Hematopoietic multipotent progenitor cell treated with erythropoietin and hydrocortisone succinate and interleukin-3 and kit ligand, for 4 days (in vitro differentiated cells): ENCODE measurements around the gene PHTF1.

Experiments used
- DNase-seq: peaks from one replicate; pipeline ENCODE4 v3.0.0-alpha.2; 2015

Gene PHTF1

DNA sequence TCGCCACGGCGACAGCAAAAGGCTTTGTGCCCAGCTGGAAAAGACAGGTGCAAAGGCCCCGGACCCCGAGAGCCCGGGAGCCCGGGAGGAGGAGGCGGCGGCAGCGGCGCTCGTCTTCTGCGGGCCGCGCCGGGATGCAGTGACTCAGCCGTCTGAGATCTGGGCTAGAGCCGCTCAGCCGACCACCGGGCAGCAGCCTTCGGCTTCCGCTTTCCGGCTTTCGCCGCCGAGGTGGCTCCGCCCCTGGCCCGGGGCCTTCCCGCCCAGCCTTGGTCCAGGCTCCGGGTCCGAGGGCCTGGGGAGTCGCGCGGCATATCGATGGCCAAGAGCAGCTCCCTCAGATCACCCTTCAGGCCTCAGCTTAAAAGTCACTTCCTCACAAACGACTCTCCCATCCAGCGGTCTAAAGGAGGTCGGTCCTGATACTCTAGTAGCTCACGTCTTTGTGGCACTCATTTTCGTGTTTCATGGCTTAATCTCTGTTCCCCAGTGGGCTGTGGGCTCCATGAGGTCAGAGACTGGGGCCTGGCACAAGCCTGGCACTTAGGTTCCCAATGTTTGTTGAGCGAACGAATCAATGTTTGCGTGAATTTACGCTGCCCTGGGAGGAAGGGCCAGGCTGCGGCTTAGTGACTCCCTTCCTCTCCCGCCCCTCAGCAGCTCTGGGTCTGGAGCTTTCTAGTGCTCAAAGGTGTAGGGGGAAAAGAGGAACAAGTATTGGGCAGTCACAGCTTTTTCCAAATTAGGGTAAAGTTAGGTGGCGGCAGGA is at the start of gene PHTF1:
TSS of gene PHTF1 (minus strand) at position 154 of the 769 bp plus-strand sequence. CDS start 783 bp downstream, outside the sequence.
- DNase-seq: peak; percentile 94

- peak; percentile 64 for DNase-seq
These were observed 49.3 kb upstream of the PHTF1 start for GRCh38 chr1:113808450-113809195.

DNA sequence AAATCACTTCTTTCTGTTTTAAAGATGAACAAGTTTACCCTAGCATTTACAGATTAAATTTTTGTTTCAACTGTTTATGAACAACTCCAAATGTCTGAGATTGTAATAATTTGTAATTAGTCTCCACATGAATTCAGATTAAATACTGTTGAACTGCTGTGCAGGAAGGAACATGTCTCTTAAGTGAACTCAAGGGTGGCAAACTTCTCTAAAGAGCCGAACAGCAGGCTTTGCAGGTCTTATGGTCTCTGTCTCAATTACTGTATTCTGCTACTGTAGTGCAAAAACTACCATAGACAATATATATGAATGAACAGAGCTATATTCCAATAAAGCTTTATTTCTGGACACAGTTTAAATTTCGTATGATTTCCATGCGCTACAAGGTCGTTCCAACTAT is 46.4 kb upstream of the PHTF1 start:
- DNase-seq: no peak

- no peak for DNase-seq
These were observed 45.9 kb upstream of the PHTF1 start for GRCh38 chr1:113805256-113805531.

GRCh38 chr1:113804421-113805255 is 45.4 kb upstream of the PHTF1 start:
- DNase-seq: peak; percentile 85

DNA sequence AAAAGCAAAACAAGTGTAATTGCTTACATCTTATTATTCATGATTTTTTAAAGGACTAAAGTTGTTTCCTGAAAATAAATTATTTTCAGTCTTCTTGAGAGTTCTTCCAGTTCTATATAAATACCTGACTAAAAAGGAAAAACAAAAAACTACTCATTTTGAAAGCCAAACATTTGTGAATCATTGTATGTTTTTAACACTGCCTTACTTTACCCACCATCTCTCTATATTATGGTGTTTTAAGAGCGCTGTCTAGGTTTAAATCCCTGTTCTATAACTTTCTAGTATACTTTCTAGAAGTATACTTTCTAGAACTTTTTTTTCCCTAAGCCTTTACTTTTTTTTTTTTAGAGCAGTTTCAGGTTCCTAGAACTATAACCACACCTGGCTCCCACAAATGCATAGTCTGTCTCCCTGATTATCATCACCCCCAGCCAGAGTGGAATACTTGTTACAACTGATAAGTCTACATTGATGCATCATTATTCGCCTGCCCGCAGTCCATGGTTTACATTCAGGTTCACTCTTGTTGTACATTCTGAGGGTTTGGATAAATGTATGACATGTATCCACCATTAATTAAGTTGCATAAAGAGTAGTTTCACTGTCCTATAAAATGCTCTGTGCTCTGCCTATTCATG is 43.2 kb upstream of the PHTF1 start:
- DNase-seq: no peak

- no peak for DNase-seq
These were observed 41.2 kb upstream of the PHTF1 start for GRCh38 chr1:113800487-113800886.

GRCh38 chr1:113797472-113797871 is 38.2 kb upstream of the PHTF1 start:
- no peak for DNase-seq

DNA sequence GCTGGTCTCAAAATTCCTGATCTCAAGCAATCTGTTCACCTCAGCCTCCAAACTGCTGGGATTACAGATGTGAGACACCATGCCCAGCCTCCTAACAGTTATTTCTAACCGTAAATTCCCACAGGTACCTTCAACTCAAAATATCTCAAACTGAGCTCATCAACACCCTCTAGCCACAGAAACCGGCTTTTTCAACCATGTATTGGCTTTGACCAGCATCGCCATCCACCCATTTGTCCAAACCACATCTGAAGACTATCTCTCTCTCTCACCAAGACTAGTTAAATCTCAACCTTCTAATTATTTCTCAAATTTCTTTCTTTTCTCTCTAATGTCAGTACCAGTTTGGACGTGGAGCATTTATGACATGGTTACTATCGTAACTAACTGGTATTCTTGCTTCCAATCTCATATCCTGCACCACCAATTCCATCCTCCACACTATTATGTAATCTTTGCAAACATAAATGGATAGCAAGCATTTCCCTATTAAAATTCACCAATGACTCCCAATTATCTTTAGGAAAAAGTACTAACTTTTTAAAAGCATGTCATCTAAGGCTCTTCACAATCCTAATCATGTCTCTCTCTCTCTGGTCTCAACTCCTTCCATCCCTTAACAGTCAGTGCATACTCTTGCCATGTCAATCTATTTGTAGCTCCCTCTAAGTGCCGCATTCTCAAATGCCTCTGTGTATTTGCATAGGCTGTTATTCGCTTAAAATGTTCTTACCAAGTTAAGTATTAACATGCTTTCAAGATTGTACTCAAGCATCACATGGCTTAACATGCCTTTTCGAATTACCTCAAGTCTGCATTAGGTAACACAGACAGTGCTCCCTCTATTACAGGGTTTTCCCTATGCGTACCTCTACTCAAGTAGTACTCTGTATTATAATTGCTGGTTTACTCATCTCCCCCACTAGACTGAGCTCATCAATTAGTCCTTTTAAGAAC is 34.9 kb upstream of the PHTF1 start:
- DNase-seq: no peak

DNA sequence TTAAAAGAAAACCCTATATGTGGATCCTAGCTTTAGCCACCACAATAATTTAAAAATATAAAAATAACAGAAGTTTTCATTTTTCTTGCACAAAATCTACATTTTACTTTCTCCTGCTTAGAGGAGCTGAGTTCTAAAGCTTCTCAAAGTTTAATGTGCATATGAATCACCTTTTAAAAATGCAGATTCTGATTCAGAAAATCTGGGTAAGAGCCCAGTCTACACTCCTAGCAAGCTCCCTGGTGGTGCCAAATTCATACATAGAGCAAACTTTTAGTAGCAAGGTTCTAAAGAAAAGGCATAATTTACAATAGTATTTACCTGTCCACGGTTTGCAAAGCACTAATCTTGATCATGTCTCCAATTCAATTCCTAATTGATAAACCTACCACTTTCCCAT is 33.7 kb upstream of the PHTF1 start:
- DNase-seq: no peak

GRCh38 chr1:113792471-113792870 is 33.2 kb upstream of the PHTF1 start:
- no peak for DNase-seq

- no peak for DNase-seq
These were observed 29.5 kb upstream of the PHTF1 start for GRCh38 chr1:113788802-113789201.

DNA sequence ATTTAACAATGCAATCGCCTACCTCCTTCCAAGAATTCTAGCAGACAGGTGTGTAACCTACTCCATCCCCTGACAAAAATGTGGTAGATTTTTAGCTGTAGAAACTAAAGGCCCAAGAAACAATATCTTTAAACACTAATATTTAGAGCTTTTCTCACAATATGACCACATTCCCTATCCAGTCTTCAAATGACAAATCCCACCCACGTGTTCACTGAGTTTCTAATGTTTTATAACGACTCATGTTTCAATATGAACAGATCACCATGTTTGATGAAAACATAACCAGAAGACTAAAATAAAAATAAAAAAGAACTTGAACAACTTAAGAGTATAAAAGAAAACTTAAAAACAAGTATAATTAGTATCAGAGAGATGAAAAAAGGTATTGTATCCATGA is 28.4 kb upstream of the PHTF1 start:
- no peak for DNase-seq

DNA sequence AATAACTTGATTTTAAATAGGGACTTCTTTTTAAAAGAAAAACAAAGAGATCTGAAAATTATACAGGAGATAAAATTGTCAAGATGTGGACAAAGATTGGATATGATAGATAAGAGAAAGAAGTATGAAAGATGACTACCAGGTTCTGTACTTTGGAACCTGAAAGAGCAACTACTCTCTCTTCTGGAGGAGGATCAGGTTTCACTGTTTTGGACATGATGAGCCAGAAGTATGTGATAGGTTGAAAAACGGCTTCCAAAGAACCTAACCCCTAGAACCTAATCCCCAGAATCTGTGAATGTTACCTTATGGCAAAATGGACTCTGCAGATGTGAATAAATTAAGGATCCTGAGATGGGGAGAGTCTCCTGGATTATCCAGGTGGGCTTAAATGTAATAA is 26.8 kb upstream of the PHTF1 start:
- no peak for DNase-seq

- DNase-seq: peak; percentile 55
These were observed 25.0 kb upstream of the PHTF1 start for GRCh38 chr1:113784104-113784779.

DNA sequence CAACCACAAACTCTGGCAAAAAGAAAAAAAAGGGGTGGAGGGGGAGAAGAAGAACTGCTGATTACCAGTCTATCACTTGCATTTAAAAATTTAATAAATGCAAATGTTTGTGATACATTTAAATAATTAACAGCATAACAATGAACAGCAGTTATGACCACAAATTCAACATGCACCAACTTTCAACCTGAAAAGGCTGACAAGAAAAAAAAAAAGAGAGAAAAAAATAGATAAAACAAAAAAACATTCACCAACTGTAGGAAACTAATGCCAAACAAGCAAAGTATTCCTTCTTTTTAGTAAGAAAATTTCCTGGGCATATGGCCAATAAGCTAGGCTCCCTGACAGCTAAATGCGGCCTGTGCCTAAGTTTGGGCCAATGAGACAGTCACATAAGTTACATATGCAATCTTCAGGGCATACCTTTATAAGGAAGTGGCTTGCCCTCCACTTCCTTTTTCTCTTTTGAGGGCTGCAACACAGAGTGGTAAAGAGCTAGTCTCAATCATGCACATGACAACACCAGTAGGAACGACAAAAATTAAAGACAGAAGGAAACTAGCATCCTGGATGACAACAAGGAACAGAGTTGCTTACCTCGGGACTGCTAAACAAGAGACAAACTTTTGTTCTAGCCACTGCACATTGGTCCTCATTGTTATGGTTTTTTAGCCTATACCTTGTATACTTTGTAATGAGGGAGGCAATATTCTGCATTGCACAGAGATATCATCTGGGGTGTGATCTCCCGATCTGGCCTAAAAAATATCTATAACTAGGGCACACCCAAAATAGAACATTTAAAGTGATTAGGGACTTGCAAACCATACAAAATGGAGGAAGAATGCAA is 24.2 kb upstream of the PHTF1 start:
- peak; percentile 92 for DNase-seq

DNA sequence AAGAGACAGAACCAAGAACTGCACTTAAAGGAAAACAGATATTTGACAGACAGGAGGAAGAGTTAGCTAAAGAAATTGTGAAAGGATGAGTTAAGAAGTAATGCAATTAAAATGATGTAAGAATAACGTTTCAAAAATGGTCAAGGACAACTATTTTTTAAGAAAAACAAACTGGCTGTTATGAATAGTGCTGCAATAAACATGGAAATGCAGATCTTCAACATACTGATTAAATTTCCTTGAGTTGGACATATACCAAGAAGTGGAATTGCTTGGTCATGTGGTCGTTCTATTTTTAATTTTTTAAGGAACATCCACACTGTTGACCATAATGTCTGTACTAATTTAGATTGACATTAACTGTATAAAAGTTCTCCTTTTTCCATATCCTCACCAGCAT is 23.1 kb upstream of the PHTF1 start:
- peak; percentile 14 for DNase-seq

DNA sequence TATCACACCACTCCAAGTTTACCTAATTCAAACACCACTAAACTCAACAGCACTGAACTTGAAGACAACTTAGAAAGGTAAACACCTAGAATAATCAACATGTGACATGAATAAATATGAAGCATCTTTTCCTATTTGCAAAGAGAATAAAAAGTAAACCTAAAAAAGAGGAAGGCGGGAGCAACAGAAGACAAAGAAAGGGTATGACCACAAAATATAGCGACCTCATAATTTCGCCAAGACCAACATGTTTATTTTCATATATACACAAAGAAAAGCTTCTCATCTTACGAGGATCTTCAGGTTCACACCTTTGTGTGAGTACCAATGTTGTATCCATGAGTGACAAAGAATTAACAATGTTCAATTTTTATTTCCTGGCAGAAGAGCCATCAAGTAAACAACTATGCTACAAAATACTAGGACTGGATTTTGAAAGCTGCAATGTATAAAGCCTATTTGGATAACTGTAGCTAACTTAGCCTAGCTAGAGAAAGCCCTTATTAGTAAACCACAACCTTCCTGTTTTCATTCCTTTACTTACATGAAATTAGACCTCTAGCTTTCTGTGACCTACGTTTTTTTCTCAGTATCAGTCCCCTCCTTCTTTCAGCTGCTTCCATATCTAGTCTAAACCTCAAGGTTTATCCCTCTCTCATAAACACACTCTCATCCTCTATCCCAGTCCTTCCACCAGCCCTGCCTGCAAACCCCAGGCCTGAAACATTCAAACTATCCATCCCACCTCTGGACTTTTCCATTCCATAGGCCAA is 21.3 kb upstream of the PHTF1 start:
- DNase-seq: peak; percentile 72

DNA sequence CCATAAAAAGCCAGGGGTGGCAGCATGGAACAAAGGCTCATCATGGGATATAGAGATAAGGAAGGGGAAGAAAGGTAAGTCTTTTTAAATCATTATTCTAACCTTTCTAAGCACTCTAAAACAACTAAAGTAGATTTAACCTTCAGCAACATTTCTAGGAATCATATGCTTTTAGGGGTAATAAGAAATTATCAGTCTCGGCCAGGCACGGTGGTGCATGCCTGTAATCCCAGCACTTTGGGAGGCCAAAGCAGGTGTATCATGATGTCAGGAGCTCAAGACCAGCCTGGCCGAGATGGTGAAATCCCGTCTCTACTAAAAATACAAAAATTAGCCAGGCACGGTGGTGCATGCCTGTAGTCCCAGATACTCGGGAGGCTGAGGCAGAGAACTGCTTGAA is 20.3 kb upstream of the PHTF1 start:
- DNase-seq: no peak

- peak; percentile 58 for DNase-seq
These were observed 18.3 kb upstream of the PHTF1 start for GRCh38 chr1:113777561-113777960.
